Measurements from ENCODE around the gene MEP1A. TPM values are rescaled to one million over a fixed set of nuclear protein-coding genes. Genes with fewer than 3 reads are reported as not detected.

The MEP1A gene
- total and polyA plus RNA-seq, 4 donors = 0.06 to 0.11 (median 0.08) TPM

GRCh38 chr6:46787871-46788540, 5.2 kb upstream of the MEP1A start:
- no peaks in the 10 kb centered on the region for H3K9me3 ChIP-seq (ENCODE audit: control insufficient read depth in 4 of 4, insufficient read depth in 3 of 4, low read length in 3 of 4)
- no peak overlapping the region for H3K9ac ChIP-seq (ENCODE audit: insufficient read depth in 1 of 2, low read length in 2 of 2)
- DNase-seq (no peak), ATAC-seq (ENCODE audit: insufficient read depth, low FRiP score) (no peak)
- no peaks in the 10 kb centered on the region for H3K36me3 ChIP-seq (ENCODE audit: control insufficient read depth in 4 of 4, insufficient read depth in 4 of 4, low read length in 4 of 4)
- no peak for TF ChIP-seq CTCF (IDR thresholded peaks at IDR 0.05; ENCODE audit: control extremely low read depth, extremely low read depth)
- no peaks in the 10 kb centered on the region for H3K4me1 ChIP-seq (ENCODE audit: control insufficient read depth in 5 of 5, insufficient read depth in 5 of 5, low read length in 5 of 5)
- peaks cover 0 to 3% (median 0%) of the 10 kb centered on the region in 3 donors for H3K27me3 ChIP-seq (ENCODE audit: control insufficient read depth in 3 of 3, insufficient read depth in 3 of 3, low read length in 2 of 3)
- no peak overlapping the region for H3K27ac ChIP-seq (ENCODE audit: low read depth in 1 of 2, low read length in 1 of 2)
- H3K4me3 ChIP-seq = no peak overlapping the region
- WGBS, 2 donors = 86 to 94% methylated on average over 5 of the region's 5 CpGs

- H3K9me3 ChIP-seq (ENCODE audit: control insufficient read depth in 4 of 4, insufficient read depth in 3 of 4, low read length in 3 of 4) = no peaks in the 10 kb centered on the region
- H3K36me3 ChIP-seq (ENCODE audit: control insufficient read depth in 4 of 4, insufficient read depth in 4 of 4, low read length in 4 of 4) = no peaks in the 10 kb centered on the region
- 72 to 95% methylated on average over 3 of the region's 3 CpGs for WGBS, 2 donors
- no peak for ATAC-seq (ENCODE audit: insufficient read depth, low FRiP score)
- H3K27me3 ChIP-seq (ENCODE audit: control insufficient read depth in 3 of 3, insufficient read depth in 3 of 3, low read length in 2 of 3) = no peaks in the 10 kb centered on the region
- no peak for DNase-seq
- no peak overlapping the region for H3K4me3 ChIP-seq
- no peak overlapping the region for H3K9ac ChIP-seq (ENCODE audit: insufficient read depth in 1 of 2, low read length in 2 of 2)
- no peak for TF ChIP-seq CTCF (IDR thresholded peaks at IDR 0.05; ENCODE audit: control extremely low read depth, extremely low read depth)
- no peak overlapping the region for H3K27ac ChIP-seq (ENCODE audit: low read depth in 1 of 2, low read length in 1 of 2)
- no peaks in the 10 kb centered on the region for H3K4me1 ChIP-seq (ENCODE audit: control insufficient read depth in 5 of 5, insufficient read depth in 5 of 5, low read length in 5 of 5)
Observed at GRCh38 chr6:46788791-46789190, 4.4 kb upstream of the MEP1A start.

- Histone ChIP-seq H3K4me1 (ENCODE audit: control insufficient read depth in 5 of 5, insufficient read depth in 5 of 5, low read length in 5 of 5) (no peaks in the 10 kb centered on the region), H3K27me3 (ENCODE audit: control insufficient read depth in 3 of 3, insufficient read depth in 3 of 3, low read length in 2 of 3) (no peaks in the 10 kb centered on the region), H3K9me3 (ENCODE audit: control insufficient read depth in 4 of 4, insufficient read depth in 3 of 4, low read length in 3 of 4) (no peaks in the 10 kb centered on the region), H3K9ac (ENCODE audit: insufficient read depth in 1 of 2, low read length in 2 of 2) (no peak overlapping the region), H3K36me3 (ENCODE audit: control insufficient read depth in 4 of 4, insufficient read depth in 4 of 4, low read length in 4 of 4) (no peaks in the 10 kb centered on the region), H3K4me3 (no peak overlapping the region), H3K27ac (ENCODE audit: low read depth in 1 of 2, low read length in 1 of 2) (no peak overlapping the region)
- ATAC-seq (ENCODE audit: insufficient read depth, low FRiP score) = no peak
- TF ChIP-seq CTCF (IDR thresholded peaks at IDR 0.05; ENCODE audit: control extremely low read depth, extremely low read depth) = no peak
- 52 to 75% methylated on average over 4 of the region's 4 CpGs for WGBS, 2 donors
- DNase-seq = no peak
Observed at GRCh38 chr6:46789434-46790354, 3.5 kb upstream of the MEP1A start.
